ENCODE results near the gene TPPP3.

TPPP3 gene

DNA sequence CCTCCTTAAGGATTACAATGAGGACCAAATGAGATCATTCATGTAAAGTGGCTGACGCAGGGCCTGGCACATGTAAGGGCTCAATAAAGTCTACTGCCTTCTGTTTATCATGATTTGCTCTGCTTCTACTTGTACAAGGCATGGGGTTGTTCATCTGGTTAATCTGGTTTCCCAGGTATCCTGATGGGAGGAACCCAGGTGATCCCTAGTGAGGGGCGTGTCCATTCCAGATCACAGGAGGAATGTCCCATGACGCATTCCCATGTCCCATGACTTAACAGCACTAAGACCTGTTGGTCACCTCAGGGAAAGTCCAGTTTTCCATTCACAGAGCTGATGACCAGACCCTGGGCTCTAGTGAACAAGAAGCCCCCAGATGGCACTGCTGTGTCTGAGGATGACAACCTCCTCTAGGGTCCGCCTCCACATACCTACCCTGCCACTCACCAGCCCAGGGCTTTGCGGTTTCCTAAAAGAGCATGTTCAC is 11.5 kb upstream of the TPPP3 start:
- no peak for DNase-seq (ENCODE audit: low read depth)

DNA sequence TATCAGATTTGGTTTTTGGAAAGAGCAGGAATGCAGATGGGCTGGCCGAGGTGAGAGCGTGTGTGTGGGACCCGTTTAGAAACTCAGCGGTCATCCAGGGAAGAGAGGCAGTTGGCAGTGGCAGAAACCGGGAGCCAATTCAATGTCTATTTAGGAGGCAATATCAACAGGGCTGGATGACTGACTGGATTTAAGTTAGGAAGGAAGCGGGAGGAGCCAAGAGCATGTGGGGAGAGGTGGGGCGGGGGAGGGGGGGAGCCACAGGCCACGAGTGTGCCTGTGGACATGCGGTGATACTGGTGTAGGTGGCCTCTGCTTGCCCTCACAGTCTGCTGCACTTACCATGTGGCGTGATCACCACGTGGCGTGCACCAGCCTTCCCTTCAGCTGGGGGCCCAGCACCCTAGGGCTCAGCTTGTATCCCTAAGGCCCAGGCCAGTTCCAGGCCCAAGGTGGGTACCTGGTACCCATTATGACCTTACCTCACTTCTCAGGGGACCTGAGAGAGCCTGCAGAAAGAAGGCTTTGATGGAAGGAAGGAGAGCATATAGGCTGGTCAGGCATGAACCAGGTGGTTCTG is 10.8 kb upstream of the TPPP3 start:
- no peak for DNase-seq (ENCODE audit: low read depth)

DNA sequence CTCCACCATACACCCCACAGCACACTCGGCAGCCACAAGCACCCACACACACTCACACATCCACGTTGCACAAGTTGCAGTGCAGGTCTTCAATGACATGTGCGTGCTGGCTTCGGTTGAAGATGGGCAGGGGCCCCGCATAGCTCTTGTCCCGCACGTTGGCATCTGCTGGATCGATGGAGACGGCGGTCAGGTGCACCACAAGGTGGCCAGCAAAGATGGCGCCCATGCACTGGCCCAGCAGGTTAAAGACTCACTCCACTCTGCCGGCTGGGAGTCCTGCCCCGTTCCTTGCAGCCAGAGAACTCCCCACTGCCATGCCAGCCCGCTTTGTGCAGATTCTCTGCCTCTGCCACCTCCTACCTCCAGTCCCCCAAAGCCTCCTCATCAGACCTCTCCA is 7.6 kb upstream of the TPPP3 start:
- no peak for DNase-seq (ENCODE audit: low read depth)

DNA sequence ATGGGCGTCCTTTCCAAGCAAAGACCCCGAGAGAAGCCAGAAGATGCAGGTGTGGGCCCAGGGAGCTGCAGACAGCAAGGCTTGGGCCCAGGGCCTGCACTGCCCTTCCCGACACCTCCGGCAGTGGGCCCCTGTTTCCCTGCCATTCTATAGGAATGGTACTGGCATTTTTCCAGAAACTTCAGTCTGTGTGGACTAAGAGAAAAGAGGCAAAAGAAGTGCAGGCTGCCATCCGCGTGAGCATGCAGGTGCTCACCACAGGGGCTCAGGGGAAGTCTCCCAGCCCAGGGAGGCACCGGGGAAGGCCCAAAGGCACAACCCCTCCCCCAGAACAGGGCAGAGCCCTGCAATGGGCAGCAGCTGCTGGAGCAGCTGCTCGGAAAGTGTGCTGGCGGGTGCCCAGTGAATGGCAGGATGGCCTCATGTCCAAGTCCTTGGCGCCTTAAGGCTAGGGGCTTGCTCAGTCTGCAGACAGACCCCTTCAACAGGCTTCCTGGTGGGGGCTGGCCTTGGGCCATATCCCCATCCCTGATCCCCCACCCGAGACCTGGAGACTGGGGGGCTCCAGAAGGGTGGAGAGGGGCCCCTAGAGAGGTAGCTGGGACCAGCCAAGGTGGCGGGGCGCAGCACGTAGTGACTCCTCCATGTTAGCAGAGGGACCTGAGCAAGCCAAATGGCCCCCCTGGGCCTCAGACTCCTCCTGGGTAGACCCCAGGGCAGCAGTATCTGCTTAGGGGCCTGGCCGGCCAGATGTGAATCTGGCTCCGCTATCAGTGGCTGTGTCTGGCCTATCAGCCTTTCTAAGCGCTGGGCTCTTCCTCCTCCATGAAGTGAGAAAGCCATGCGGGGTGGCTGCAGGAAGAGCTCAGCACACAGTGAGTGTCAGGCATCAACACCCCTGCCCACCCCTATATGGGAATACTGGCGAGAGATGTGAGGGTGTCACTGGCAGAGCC is 6.7 kb upstream of the TPPP3 start:
- no peak for DNase-seq (ENCODE audit: low read depth)

DNA sequence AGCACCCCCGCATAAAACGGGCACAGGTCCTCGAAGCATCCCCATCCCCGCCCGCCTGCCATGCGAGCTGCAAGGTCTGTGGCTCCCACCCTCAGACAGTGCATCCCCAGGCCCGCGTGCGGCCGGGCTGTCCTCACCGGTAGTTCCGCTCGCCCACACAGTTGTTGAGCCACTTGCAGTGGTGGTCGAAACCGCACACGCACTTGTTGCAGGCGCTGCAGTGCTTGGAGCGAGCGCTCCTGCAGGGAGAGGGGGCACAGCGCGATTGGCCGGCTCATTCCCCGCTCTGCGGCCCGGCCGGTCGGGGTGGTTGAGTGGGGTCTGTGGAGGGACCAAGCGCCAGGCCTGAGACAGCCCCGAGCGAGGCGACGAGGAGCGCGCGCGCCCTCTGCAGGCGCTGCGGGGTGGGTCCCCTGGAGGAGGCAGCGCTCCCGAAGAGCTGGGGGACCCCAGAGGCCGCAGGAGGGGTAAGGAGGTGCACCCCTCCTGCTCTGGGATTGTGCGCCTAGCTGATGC is 6.0 kb upstream of the TPPP3 start:
- DNase-seq (ENCODE audit: low read depth), result no peak

DNA sequence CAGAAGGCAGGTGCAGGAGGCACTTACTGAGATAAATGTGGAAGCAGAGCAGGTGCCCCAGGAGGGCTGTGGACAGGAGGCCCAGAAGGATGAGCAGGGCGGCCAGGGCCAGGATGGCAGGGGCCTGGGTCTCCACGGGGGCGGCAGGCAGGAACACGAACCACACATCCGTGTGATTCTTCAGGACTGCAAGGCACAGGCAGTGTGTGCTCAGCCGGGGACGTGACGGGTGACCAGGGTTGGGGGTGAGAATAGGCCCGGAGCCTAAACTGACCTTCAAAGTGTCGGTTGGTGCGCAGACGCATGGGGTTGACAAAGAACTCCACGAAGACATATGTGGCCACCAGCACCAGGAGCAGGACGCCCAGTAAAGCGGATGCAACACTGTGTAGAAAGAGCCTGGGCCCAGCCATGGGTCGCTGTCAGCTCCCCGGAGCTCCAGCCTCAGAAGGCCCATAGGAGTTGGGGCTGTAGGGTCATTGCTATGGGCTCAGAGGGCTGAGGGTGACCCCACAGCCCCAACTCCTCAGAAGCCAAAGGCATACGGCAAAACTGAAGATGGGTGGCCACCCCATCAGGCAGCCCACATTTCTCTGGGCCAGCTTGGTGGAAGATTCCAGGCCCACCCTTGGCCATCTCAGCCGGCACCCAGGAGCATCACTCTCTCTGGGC is 5.4 kb upstream of the TPPP3 start:
- no peak for DNase-seq (ENCODE audit: low read depth)

DNA sequence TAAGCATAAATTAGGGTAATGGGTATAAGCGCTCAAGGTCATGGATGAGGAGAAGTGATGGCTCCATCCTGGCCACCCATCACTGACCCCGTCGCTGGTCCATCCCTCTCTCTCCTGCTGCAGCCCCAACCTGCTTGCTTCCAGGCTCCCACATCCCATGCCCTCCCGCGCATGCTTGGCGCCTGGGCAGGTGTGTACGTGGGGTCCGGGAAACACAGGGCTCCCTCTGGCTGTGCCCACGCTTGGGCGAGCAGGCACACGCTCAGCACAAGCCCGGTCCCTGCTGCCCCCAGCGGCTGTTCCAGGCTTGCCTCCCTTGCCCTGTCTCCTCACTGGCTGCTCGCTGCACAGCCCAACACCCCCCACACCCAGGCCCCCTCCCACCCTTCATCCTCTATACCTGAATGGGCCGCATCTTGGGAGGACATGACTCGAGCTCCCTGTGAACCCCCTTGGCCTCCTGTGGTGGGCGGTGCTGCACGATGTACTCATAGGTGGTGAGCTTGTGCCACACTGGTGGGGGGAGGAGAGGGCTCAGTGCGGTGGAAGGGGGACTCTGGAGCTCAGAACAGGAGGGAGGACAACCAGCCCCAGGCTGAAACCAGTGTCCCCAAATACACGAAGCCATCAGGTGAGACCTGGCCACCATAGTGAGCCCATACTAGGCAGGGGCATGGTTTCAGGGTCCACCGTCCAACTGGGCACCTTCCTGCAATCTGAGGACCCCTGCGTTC is 4.7 kb upstream of the TPPP3 start:
- DNase-seq (ENCODE audit: low read depth), result no peak

DNA sequence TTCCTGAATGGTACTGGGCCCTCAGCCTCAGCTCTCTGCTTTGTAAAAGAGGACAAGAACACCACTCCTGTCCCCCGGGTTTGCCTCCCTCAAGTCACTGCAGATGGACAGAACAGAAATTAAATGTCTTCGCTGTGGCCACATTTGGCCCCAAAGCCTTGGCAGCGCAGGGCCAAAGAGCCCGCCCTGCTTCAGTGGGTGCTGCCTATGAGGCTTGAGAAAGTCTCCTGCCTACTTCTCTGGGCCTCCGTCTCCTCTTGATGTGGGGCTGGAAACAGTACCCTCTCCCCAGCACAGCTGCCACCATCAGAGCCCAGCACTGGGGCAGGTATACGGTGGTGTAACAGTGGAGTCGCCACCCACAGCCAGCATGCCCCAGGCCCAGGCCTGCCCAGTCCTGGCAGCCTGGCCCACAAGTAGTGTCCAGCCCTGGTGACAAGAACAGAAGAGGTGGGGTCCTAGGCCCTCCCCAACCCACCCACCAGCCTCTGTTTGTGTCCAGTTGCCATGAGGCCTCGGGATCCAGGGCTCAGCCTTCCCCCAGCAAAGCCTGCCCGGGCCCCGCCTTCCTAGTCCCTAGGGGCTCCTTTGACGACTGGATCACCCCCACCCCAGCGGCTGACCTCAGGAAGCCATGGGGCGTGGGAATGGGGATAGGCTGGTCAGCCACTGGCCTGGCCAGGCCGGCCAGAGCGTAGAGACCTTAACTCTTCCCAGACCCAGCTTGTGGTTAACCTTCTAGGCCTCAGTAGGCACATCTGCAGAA is 3.9 kb upstream of the TPPP3 start:
- no peak for DNase-seq (ENCODE audit: low read depth)

DNA sequence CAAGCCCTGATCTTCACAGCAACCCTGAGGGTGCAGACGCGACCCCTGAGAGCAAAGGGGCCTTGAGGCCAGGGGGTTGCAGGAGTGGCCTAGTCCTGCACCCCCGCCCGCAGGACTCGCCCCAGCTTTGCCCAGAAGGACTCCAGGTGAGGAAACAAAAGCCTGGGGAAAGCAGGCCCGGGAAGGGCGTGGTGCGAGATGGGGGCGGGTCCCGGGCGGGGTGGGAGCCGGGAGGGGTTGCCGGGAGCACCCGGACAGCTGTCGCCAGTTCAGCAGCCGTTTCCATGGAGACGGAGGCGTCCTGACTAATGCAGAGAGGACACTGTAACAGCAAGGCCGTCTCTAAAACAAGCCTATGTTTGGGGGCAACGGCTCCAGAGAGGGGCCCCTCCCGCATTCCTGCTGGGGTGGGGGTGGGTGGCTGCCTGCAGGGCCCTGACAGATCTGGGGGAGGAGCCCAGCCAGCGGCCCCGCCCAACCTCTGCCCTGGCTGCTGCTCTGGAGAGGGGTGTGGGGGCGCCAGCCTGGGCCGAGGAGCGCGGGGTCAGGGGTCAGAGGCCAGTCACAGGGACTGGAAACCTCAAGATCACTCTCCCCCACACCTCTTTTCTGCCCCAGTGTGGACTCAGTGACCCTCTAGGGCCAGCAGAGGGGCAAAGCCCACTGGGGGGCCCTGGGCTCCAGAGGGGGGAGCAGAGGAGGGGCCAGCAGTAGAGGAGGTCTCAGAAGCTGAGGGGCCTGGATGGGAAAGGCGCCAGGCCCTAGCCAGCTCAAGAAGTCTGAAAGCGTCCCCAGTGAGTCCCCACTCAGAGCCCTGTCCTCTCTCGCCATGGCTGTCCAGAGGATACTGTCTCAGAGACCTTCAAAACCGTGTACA is 3.1 kb upstream of the TPPP3 start:
- no peak for DNase-seq (ENCODE audit: low read depth)

DNA sequence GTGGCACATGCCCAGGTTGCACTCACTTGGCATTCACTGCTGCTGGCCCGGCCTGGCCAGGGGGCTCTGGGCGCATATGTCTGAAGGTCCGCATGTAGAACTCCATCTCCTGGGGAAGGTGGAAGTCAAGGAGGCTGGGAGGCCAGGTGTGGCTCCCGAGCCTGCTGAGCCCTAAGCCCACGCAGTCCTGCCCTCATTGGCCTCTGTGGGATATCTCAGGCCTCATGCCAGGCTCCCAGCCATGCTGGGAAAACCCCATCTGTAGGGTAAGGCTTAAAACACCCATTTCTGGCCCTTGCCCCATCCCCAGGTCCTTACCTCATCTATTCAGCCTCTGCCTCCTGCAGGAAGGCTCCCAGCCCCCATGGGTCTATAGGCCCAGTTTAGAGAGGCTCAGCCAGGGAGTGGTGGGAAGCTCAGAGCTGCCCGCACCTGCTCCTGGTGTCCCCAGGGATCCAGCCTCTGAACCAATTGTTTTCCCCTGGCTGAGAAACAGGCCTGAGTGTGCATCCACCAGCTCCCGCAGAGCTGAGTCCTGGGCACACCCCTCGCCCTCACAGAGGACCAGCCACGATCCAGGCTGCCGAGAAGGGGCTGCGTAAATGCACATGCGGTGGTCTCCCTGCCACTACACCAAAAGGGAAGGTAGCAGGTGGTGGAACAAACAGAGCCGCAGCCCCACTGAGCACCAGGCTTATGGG is 2.3 kb upstream of the TPPP3 start:
- DNase-seq (ENCODE audit: low read depth), result no peak

DNA sequence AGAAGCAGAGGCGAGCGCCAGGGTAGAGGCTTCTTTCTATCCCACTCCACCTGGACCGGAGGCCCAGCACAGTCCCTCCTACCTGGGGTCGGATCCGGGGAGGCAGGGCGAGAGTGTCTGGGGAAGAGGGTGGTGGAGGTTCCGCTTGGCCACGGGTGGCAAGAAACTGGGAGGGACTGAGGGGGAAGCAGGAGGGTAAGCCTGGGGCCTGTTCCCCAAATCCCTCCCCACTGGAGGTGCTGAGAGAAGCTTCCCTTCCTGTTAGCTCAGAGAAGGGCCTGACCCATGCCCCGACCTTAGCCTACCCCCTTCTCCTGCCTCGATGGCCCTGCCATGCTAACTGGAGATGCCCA is 1.8 kb upstream of the TPPP3 start:
- no peak for DNase-seq (ENCODE audit: low read depth)

DNA sequence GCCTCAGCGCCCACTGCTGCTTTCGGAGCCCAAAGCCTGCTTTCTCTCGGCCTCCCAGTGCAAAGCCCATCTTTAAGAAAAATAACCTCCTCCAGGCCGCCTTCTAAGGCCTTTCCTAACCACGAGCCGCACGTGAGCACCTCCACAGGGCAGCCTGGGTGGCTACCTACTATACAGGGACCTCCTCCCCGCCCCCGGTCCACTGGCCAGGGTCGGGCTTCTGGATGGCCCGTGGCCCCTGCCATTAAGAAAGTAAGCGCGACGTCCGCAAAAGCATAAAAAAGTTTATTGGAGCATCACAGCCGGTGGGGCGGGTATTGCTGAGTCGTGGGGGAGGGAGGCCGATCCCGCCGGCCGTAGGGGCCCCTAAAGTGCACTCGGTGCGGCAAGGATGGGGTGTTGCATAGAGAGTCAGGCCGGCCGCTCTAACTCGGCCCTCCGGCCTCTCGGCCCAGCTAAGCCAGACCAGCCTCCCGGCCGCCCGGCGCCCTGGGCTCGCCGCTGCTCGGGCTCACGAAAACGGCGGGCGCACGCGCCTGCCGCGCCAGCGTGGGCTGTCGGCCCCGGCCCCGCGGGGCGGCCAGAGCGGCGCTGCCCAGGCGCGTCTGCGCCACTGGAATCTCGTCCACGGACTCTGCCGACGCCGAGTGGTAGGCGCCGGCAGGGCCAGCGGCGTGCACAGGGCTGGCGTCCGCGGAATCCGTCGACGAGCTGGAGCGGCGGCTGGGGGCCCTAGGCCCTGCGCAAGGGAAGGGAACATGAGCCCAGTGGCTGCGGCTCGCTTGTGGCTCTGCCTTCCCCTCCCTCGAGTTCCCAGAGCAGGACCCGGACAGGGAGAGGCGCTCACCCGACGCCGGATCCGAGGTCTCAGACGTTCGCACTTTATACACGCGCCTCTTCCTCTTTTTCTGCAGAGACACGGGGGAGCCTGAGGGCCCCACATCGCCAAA is 1.1 kb upstream of the TPPP3 start:
- DNase-seq (ENCODE audit: low read depth), result no peak

DNA sequence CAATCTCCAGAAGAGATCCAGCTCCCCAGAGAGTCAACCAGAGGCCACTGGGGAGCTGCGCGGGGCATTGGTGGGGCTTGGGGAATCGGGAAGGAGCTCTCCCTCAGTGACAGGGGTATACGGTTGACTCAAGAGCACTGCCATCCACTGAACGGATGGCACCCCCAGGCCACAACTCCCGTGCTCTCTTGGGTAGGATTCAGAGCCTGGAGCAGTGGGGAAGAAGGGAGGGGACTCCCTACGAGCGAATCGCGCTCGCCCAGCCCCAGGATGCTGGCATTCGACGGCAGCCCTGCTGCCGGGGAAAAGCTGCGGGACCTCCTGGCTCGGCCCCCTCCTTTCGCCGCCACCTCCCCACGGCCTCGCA is 473 bp upstream of the TPPP3 start:
- DNase-seq (ENCODE audit: low read depth), result no peak

DNA sequence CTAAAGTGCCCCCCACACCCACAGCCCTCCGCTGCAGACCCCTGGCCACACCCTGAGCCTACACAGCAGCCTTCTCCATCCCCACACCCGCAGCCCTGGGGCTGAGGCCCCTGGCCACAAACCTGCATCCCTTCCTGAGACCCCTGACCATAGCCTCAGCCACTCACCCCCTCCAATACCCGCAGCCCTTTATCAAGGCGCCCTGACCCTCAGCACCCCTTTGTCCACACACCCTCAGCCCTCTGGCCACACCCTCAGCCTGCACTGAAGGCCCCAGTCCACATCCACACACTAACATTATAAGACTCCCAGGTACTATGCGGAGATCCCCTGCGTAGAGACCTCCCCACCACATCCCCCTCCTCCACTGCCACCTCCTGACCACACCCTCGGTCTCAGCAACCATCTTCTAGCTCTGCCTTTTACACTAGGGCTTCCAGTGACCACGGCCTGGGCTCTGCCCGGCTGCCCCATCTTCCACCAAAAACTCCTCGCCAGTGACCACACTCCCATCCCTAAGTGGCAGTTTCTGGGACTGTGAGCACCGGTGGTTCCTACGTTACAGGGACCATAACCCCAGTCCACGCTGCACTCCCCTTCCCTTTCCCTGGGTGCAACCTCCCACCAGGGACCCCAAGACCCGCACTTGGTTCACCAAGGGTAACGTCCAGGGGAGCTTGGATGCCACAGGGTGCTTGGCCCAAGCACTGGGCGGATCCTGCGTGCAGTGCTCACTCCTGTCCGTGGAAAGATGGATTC is 818 bp downstream of the TPPP3 start:
- no peak for DNase-seq (ENCODE audit: low read depth)

DNA sequence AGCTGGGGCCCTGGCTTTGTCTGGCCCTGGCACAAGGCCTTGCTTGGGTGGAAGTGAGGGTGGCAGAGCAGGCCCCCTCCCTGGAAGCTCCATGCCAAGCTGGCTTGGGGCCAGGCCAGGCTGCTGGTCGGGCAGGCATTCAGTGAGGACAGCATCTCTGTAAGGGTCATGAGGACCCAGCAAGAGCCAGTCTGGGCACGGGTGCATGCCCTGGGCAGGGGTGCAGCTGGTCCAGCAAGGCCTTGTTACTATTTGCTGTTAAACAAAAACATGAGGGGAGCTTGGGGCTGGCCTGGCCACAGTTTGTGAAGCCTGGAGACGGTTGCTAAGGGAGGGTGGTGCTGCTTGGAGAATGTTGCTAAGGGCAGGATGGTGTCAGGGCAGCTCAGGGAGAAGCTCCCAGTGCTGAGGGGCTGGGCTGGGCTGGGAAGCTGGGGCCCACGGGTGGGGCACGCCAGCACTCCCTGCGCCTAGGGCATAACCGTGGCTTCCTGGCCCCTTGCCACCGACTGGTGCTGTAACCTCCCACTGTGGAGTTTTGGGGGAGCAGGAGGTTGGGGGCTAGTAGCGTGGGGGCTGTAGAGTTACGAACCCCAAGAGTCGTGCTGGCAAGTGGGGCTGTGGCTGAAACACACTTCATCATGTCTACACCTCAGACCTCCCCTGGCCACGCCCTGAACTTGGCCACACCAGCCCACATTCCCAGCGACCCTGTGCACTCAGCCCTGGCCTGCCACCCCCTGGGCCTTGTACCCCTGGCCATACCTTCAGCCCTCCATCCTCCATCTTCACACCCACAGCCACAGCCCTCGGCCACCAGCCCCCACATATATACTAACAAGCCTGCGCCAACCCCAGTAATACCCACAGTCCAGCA is 1.6 kb downstream of the TPPP3 start:
- no peak for DNase-seq (ENCODE audit: low read depth)

DNA sequence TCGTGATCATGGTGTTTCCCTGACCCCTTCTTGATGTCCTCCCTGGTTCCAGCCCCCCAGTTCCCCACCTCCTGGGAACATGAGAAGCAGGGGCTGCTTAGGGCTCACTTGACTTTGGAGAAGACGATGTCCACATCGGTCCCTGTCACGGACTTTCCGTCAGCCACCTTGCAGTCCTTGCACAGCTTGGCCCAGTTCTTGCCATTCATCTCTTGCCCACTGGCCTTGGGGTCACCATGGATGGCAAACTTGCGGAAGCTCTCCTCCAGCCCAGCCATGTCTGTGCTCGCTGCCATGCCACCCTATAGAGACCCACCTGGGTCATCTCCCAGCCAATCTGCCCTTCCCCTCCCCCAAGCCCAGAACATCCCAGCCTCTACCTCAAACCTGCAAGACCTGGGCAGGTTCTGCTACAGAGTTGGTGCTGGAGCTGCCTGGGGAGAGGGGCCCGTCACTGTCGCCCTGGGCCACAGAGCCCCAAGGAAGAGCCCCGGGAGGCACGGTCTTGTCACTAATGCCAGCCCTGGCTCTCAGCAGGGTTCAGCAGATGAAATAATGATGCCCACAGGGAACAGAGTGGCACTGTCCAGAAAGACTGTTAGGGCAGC is 2.4 kb downstream of the TPPP3 start:
- DNase-seq (ENCODE audit: low read depth), result no peak

All from T-helper 22 cell (primary cell).